Suprapubic skin (tissue), 3 donors: ENCODE measurements around the gene LEKR1.

Experiments
- CTCF ChIP-seq, 2 donors: fragments of 200-600 bp in 1 of 2; fragments of 450-650 bp in 1 of 2; sonication (generic) in 1 of 2; IDR thresholded peaks; one replicate each; pipeline ENCODE4 v1.5.1; 2016 to 2019; ENCODE audit warnings: antibody characterized with exemption in 2 of 2, mild to moderate bottlenecking in 1 of 2, moderate library complexity in 1 of 2
- POLR2AphosphoS5 ChIP-seq, 3 donors: sonication (generic); formaldehyde crosslinking; IDR thresholded peaks; one replicate each; pipeline ENCODE4 v1.6.1; 2017; ENCODE audit warnings: antibody characterized with exemption in 3 of 3

- TF ChIP-seq CTCF (IDR thresholded peaks at IDR 0.05) (no peak), POLR2AphosphoS5 (IDR thresholded peaks at IDR 0.05) (no peak)
These were observed 33.2 kb upstream of the LEKR1 start for GRCh38 chr3:156792945-156793344.
